GM21528 (cell line): ENCODE results near the gene PCDH9.
"Not testable (repeated sequence)": the region's sequence is repeated elsewhere in the genome, so short reads cannot be mapped to it uniquely, and the experiment has no call there.

Experiments
- ATAC-seq: cut with Tn5 transposase; IDR thresholded peaks from one replicate; pipeline ENCODE4 v1.9.1; 2021; ENCODE audit warnings: mild to moderate bottlenecking, moderate library complexity; ENCODE audit not compliant: unreplicated experiment, low FRiP score

Gene PCDH9

DNA sequence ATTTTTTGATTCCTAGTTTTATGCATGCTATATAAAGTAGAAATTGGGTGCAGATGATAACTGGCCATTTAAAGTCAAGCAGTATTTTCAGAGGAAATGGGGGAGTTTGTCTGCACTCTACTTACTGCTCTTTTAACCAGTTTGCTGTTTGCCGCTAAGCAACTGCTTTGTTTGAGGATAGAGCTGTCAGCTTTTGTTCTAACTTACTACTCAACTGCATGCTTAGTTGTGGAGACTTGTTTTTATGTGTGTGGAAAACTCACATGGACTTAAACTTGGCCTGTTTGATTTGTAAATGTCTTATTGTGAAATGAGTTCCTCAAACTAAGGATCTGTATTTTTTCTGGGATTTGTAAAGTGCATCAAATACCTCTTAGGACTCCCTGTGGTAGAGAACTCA, 591.1 kb downstream of the PCDH9 start:
- ATAC-seq = no peak

DNA sequence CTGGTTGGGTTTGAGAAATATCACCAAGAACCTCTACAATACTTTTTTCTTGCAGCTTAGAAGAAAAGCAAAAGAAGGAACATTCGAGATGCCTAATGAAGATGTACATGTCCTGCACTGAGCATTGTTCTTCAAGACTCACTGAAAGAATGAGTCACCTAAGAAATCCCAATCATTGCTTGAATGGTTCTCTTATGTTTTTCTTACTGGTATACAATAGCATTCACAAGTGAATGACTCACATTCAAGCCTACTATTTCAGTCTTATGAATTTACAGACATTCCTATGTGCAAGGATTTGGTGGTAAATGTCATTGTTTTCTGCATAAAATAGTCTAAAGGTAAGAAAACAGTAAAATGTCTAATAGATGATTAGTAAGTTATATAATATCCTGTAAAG, 594.6 kb downstream of the PCDH9 start:
- no peak for ATAC-seq

DNA sequence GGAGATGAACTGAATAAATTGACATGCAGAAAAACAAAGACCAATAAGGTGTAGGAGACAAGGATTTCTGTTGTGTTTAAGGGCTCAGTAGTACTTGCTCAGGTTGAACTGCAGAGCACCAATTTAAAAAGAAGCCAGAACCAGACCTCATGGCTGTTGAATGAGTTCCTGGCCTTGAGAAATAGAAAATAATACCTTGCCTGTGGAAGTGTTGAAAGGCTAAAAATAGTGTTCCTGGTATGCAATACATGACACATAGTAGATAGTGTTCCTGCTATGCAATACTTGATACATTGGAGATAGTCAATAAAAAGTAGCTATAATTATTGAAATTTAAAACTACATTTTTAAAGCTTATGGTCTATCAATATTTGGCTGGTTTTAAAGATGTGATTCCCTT, 595.8 kb downstream of the PCDH9 start:
- ATAC-seq = no peak

DNA sequence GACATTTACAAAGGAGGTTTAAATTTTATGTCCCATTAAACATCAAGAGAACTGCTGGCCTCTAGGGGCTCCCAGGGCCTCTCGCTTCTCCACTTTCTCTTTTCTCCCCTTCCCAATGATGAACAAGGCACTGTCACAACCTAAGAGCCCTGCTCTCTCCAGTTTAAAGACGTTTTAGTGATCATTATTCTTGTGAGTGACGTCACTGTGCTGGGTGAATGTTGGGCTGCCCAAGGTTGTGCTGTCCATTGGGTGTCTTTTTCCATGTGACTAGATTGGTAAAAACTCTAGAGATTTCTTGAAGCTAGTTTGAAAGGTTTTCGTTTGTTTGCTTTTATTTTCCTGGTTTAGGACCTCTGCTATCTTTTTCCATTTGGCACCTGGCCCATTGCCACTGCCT, 602.6 kb downstream of the PCDH9 start:
- no peak for ATAC-seq

DNA sequence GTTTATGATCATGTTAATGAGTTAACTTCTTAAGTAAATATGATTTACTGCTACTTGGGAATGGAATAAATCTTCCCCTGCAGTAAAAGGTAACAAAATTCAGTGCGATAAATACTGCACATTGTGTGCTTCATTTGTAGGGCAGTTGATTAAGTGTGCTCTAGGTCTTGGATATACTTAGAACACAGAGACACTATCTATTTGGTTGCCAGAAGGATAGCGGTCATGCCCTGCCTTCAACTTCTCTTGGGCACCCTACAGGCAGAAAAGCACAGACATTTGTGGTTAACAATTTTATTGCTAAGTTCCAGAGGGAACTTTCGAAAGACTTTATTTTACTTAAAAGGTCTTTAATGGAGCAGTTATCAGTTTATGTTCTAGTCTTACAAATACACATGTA, 605.8 kb downstream of the PCDH9 start:
- ATAC-seq = no peak

DNA sequence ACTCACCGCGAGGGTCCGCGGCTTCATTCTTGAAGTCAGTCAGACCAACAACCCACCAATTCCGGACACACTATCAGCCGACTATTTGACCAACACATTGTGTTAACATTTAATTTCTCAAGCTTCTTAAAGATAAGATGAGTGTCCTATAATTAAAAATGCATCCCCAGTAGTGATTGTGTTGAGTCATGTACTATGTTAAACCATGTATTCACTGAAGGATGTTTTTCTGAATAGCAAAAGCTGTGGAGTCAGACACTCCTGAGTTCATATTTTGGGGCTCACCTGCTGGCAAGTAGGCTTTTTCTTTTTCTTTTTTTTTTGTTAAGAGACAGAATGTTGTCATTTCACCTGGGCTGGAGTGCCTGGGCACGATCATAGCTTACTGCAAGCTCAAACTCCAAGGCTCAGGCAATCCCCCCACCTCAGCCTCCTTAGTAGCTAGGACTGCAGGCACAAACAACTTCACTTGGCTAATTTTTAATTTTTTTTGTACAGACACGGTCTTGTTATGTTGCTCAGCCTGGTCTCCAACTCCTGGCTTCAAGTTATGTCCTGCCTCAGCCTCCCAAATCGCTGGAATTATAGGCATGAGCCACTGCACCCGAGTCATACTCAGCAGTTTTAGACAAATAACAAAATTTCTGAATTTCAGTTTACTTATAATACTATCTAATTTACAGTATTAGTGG, 606.9 kb downstream of the PCDH9 start:
- ATAC-seq = no peak

DNA sequence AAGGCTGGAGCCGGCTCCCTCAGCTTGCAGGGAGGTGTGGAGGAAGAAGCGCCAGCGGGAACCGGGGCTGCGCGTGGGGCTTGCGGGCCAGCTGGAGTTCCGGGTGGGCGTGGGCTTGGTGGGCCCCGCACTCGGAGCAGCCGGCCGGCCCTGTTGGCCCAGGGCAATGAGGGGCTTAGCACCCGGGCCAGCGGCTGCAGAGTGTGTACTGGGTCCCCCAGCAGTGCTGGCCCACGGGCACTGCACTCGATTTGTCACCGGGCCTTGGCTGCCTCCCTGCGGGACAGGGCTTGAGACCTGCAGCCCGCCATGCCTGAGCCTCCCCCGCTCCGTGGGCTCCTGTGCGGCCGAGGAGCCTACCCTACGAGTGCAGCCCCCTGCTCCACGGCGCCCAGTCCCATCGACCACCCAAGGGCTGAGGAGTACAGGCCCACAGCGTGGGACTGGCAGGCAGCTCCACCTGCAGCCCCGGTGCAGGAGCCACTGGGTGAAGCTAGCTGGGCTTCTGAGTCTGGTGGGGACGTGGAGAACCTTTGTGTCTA, 608.2 kb downstream of the PCDH9 start:
- not testable (repeated sequence) for ATAC-seq

DNA sequence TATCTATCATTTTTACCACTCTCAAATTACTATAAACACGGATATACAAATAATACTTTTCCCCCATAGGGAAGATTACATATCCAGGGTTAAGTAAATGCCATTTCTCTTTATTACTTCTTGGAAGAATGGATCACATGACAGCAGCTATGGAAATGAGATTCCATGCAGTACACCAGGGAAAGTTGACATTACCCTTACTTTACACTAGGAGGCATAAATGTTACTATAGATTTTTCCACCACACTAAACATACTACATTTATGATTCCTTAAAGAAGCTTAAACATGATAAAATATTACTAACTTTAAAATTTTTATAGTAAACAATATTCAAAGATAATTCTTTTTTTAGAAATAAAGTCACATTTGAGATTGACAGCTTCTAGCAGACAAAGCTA, 611.4 kb downstream of the PCDH9 start:
- no peak for ATAC-seq

DNA sequence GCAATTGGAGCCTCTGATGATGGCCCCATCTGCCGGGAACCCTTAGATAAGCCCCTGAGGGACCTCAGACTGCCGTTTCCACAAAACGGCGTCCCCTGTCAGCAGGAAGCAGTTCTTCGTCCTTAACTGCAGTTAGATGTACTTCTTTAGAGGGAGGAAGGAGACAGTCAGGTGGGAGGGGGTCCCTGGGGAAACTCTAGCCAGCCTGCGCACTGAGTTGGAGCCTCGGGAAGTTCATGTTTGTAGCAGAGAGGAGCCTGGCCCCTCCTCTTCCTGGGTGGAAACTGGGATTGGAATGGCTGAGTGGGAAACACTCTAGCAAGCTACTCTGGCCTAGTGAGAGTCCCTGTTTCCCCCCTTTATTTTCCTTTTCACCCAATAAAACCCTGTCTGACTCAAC, 612.4 kb downstream of the PCDH9 start:
- no peak for ATAC-seq

DNA sequence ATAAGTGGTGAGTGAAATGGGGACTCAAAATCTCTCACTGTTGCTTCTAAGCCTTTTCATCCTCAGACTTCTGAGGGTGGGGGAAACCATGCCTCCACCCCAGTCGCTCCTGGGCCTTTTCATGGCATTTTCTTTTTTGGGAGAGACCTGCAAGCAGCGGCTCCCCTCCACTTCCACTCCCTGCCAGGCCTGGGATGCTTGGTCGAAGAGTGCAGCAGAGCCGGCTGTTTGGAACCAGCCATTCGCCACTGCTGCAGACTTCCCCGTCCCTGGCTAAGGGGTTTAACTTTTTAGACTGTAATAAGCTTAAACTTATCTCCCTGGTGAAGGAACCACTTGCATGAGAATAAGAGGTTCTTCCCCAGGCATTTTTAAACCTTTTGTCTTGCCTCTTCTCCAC, 617.2 kb downstream of the PCDH9 start:
- no peak for ATAC-seq

DNA sequence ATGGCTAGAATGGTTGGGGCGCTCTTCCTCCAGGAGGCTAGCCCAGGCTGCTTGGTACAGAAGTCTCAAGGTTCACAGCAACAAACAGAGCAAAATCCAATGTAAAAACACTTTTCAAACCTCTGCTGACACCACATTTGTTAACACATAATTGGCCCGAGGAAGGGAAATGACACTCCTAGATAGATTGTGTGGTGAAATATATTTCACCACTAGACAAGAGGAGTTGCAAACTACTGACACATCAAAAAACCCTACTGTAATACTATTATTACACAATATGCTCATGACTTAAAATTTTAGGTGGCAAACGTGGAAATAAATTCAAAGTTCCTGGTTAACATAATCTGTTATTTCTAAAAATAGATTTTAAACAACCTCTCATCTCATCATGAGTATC, 643.6 kb downstream of the PCDH9 start:
- ATAC-seq = no peak

DNA sequence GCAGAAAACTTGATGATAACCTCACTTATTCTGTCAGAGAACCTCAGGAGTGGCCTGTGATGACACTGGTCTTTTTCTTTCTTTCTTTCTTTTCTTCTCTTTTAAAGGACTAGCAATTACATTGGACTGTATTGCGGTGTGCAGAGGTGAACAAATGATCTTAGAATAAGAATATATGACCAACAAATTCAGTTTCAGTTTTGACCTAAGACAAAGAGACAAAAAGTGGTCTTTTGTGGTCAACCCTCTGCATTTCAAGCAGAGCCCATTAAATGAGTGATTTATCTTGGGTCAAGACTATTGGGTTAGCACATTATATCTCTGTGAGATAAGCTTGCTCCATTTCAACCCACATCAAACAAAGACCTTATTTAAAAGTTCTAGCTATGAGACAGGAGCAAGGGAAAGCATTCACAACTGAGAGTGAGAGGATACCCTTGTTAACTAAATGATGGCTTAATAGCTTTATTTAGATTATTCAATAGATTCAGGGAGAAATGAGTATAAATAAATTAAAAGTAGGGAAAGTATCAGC, 644.4 kb downstream of the PCDH9 start:
- ATAC-seq = no peak

DNA sequence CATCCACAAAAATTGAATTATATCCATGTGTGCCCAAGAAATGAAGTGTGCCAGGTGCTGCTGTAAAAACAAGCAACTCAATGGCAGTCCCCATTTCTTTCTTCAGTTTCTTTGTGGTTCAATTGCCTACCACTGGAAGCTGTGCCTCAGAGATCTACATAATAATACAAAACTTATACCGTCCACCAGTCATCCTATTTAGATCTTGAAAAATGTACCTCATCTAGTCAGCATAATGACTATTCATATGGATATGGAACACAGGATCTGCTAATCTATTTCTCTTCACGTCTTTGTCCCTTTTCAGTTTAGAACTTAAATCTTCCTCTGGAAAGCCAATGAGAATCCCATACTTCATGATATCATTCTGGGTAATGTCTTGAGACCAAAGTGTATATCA, 648.5 kb downstream of the PCDH9 start:
- ATAC-seq = no peak

DNA sequence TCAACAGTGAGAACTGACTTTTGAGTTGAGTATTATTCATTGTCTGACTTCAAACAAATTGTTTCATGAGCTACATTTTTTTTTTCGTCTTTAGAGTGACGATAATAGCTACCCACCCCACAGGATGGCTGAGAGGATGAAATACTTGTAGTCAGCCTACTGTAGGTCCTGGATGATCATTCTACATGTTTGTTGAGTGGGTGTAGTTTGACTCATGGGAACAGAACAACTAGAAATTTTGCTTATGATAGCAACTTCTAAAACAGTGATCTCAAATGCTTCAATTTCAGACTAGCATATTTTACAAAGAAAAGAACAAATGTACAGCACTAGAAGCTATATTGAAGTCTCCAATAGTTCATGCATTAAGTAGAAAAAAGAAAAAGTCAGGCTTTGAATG, 651.8 kb downstream of the PCDH9 start:
- ATAC-seq = no peak

DNA sequence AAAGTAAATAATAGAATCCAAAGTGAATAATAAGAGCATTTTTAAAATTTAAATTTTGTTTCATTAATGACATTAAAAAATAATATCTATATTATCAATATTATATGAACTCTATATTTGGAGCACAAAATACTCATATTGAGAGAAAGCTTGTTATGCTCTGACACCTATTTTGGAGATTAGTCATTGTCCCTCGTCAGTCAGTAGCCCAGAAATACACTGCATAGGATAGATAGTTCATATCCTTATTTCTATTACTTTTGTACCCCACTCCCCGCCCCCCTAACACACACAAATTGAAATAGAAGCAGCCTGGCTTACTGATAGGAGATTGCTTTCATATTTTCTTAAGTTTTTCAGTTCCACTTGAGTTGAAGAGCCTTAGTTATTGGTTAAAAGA, 652.8 kb downstream of the PCDH9 start:
- no peak for ATAC-seq

DNA sequence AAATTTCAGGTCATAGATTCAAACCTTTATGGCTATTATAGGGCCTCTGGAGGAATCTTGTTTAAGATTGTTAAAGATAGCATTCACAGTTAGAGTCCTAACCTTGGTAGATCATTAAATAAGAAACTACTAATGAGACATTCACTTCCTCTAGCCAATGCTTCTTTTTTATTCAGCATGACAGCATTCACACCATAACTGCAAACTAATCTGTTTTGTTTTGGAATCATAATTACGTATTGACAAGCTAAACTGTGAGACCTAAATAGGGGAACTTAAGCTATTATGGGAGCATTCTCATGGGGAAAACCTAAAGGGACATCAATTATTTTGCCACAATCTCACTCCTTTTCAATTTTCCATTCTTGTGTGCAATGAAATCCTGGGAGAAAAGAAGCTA, 653.8 kb downstream of the PCDH9 start:
- ATAC-seq = no peak

DNA sequence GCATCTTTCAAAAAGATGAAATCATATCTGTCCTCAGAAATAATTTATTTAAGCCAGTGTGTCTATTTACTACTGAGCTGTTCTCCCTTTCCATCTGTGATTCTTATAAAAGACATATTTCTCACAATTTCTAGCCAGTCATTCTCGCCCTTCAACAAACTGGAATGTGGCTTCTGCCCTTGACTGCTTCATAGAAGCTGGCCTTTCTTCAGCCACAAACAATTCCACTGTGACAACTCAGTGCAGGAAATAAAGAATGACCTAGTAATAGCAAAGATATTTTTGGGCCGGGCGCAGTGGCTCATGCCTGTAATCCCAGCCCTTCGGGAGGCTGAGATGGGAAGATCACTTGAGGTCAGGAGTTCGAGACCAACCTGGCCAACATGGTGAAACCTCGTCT, 655.5 kb downstream of the PCDH9 start:
- ATAC-seq = no peak

DNA sequence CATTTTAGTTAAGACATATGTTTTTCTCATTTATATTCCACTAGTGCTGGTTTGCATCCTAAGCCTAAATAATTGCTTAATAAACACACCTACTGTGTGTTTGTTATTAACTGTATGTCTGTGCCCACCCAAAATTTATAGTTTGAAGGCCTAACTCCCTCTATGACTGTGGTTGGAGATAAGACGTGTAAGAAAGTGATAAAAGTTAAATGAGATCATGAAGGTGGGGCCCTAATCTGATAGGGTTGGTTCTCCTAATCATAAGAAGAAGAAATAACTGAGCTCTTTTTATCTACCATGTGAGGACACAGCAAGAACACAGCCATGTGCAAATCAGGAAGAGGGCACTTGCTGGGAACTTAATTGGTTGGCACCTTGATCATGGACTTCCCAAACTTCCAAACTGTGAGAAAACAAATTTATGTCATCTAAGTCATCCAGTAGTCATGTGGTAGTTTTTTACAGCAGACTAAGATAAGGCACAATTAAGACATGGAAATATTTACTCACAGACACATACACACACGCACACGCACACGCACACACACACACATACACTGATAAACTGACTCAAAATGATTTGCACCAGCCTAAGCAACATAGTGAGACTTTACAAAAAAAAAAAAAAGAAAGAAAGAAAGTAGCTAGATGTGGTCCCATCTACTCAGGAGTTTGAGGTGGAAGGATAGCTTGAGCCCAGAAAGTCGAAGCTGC, 662.1 kb downstream of the PCDH9 start:
- no peak for ATAC-seq

DNA sequence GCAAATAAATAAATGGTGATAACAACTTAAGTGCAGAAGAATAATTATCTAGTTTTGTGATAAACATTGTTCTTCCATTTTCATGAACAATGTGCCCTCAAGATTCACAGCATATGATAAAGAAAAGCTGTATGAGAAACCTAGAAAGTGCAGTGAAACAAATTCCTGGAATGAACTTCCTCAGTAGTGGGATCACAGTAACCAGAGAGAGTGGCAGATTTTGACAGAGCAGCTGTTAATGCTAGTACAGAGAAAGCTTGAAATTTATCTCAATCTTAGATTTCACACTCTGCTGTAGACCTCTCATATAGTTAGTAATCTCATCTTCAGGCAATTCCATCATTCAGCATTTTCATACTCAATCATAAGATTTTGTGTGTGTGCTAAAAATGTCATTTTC, 664.9 kb downstream of the PCDH9 start:
- no peak for ATAC-seq

DNA sequence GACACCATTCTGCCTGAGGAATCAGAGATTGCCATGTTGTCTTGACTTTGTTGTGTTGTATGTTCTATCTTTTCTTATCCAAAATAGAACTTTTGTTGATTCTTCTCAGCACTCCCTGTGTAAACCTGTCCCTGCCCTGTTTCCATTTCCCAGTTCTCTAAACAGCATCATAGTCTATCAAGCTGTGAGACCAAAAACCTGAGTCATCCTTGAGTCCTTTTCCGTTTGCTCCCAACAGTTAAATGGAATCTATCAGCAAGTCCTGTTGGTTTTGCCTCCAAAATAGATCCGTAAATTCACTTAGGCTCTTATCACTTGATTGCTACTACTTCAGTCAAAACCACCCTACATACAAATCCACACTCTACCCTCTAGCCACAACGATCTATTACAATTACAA, 667.1 kb downstream of the PCDH9 start:
- no peak for ATAC-seq

DNA sequence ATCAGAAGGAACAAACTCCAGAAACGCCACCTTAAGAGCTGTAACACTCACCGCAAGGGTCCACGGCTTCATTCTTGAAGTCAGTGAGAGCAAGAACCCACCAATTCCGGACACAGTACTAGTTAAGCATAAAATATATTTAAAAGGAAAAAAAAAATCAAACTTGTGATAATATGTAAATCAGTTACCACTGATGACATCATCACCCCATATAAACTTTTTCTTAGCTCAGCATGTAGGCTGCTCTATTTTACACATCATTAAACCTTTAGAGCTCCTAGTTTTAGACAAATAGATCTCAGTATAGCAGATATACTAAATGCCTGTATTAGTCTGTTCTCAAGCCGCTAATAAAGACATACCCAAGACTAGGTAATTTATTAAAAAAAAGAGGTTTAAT, 668.1 kb downstream of the PCDH9 start:
- ATAC-seq = no peak

DNA sequence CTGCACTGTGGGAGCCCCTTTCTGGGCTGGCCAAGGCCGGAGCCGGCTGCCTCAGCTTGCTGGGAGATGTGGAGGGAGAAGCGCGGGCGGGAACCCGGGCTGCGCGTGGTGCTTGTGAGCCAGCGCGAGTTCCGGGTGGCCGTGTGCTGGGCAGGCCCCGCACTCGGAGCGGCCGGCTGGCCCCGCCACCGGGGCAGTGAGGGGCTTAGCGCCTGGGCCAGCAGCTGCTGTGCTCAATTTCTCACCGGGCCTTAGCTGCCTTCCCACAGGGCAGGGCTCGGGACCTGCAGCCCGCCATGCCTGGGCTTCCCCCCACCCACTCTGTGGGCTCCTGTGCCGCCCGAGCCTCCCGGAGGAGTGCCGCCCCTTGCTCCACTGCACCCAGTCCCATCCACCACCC, 669.1 kb downstream of the PCDH9 start:
- no peak for ATAC-seq
